ENCODE results near the gene SLC34A3. TPM values are rescaled to one million over a fixed set of nuclear protein-coding genes. Genes with fewer than 3 reads are reported as not detected.
A peak's percentile ranks its signal among the peaks of the same experiment; 100 is the strongest.

SLC34A3 gene
- total and polyA plus RNA-seq, 2 of the 8 experiments (the other 6 are each of a cell fraction or from before 2014, with no cell fraction given), result 0.08 TPM; not detected in 1

DNA sequence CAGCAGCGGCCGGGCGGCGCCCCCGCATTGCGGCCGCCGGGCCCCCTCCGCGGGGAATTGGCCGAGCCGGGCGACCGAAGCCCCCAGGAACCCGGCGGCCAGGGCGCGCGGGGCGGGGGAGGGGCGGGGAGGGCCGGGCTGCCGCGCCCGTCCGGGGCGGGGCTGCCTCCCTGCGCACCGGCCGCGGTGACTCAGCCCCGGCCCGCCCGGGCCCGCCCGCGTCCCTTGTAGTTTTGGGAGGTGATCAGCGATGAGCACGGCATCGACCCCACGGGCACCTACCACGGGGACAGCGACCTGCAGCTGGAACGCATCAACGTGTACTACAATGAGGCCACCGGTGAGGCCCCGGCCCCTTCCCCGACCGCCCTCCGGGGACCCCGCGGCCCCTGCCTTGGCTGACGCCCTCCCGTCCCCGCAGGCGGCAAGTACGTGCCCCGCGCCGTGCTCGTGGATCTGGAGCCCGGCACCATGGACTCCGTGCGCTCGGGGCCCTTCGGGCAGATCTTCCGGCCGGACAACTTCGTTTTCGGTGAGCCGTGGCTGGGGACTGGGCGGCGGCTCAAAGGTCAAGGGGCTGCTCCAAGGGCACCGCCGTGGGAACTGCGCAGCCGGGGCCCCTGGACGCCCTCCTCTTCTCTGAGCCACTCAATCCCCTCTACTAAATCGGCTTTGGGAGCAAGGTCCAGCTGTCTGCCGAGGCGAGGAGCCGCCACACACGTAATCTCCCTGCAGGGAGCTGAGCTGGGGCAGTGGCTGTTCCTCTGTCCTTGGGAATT lies 11.0 kb downstream of the SLC34A3 start:
- H3K56ac ChIP-seq (replicated peaks; ENCODE audit: insufficient read length, low read depth, low read length), result no peak overlapping the region
- ChIA-PET CTCF (ENCODE audit: partially characterized antibody) (interaction anchor here (0.6 to 9.1 kb wide), 10 partner anchors 11 to 213 kb away, joined by 3 to 113 read pairs (median 6); partner anchors contain the start of genes CYSRT1, RNF208, RNF224 and SLC34A3), POLR2A (ENCODE audit: partially characterized antibody) (interaction anchor here (0.6 to 69.9 kb wide), 30 partner anchors 7 to 268 kb away, joined by 3 to 1462 read pairs (median 4); partner anchors contain the start of genes ABCA2, ANAPC2, CYSRT1 and MAN1B1)
- 15% methylated on average over 38 of the region's 83 CpGs; no CpG with 5 or more reads in 1 of the 2 experiments for WGBS, 2 experiments (ENCODE audit: extremely low coverage in 1 of 2, insufficient coverage in 1 of 2, insufficient read length in 1 of 2, insufficient replicate concordance in 2 of 2, low coverage in 1 of 2, low lambda C conversion rate in 2 of 2, missing lambda C conversion rate in 1 of 2)
- H2AFZ ChIP-seq (ENCODE audit: low read length), result no peak overlapping the region
- no peak overlapping the region for H2BK12ac ChIP-seq (ENCODE audit: low read depth, low read length)
- no peak overlapping the region for H3K4ac ChIP-seq (replicated peaks; ENCODE audit: insufficient read length, low read depth, low read length)
- H3K9ac ChIP-seq (replicated peaks in 1 of 4; ENCODE audit: extremely low read depth in 1 of 4, low read depth in 3 of 4, low read length in 3 of 4), result peak overlapping the region; percentile 22 to 95 (median 64)
- DNase-seq (ENCODE audit: low read depth in 1 of 2, low spot score in 2 of 2) (no peak), FAIRE-seq (no peak)
- no peaks in the 10 kb centered on the region for H3K27me3 ChIP-seq (replicated peaks in 1 of 4; ENCODE audit: control insufficient read depth in 3 of 4, extremely low read depth in 1 of 4, insufficient read depth in 3 of 4, low read length in 3 of 4)
- H3K23ac ChIP-seq (ENCODE audit: insufficient read length), result no peak overlapping the region
- no peak overlapping the region; the same call in 1 of the 2 replicates for H3K18ac ChIP-seq (ENCODE audit: extremely low read depth, low read length)
- peak overlapping the region; percentile 73 for H4K91ac ChIP-seq (replicated peaks; ENCODE audit: insufficient read length, low read length)
- peak overlapping the region; percentile 76 to 87 for H3K4me2 ChIP-seq (ENCODE audit: insufficient read depth in 1 of 2, low read depth in 2 of 2, low read length in 2 of 2)
- H3K36me3 ChIP-seq (ENCODE audit: control insufficient read depth in 2 of 4, insufficient read depth in 4 of 4, low read length in 3 of 4), result peaks cover 6 to 18% (median 15%) of the 10 kb centered on the region in 4 experiments; a peak in 7 of 8 replicates
- peaks cover 5% of the 10 kb centered on the region for H3K79me1 ChIP-seq (ENCODE audit: low read depth, low read length)
- H2BK5ac ChIP-seq (ENCODE audit: low read depth, low read length), result no peak overlapping the region
- no peak overlapping the region for H3K14ac ChIP-seq (ENCODE audit: insufficient read length)
- H3K27ac ChIP-seq (ENCODE audit: low read depth, low read length), result peak overlapping the region; percentile 67; the same call in 1 of the 2 replicates
- no peak overlapping the region for H2BK20ac ChIP-seq (ENCODE audit: low read length)
- H4K5ac ChIP-seq (ENCODE audit: insufficient read length, low read depth, low read length), result no peak overlapping the region
- H3K4me1 ChIP-seq (replicated peaks in 1 of 4; ENCODE audit: control insufficient read depth in 3 of 4, insufficient read depth in 4 of 4, low read length in 3 of 4), result peaks cover 0 to 27% (median 17%) of the 10 kb centered on the region in 4 experiments; a peak in 6 of 7 replicates
- peaks cover 5% of the 10 kb centered on the region; the same call in 1 of the 2 replicates for H3K23me2 ChIP-seq (ENCODE audit: low read depth, low read length)
- no peak overlapping the region for H2BK15ac ChIP-seq (ENCODE audit: low read length)
- TF ChIP-seq GABPA (IDR thresholded peaks at IDR 0.05; ENCODE audit: borderline replicate concordance, insufficient read depth, low read length) (no peak), SP4 (IDR thresholded peaks at IDR 0.05; ENCODE audit: low read length) (no peak), HDAC2 (IDR thresholded peaks at IDR 0.05; ENCODE audit: borderline replicate concordance in 1 of 2, low read depth in 2 of 2, low read length in 2 of 2) (0 out of 4 replicates have a peak, but pooled peaks of 1 of the 2 experiments have one; percentile 45)
- peaks cover 0 to 20% of the 10 kb centered on the region in 2 experiments; a peak in 2 of 4 replicates for H3K79me2 ChIP-seq (ENCODE audit: control insufficient read depth in 1 of 2, insufficient read depth in 2 of 2, low read length in 2 of 2)
- peaks cover 22 to 23% of the 10 kb centered on the region in 2 experiments for H4K20me1 ChIP-seq (replicated peaks in 1 of 2; ENCODE audit: control insufficient read depth in 1 of 2, insufficient read depth in 2 of 2, low read length in 2 of 2)
- no peak overlapping the region for H2BK120ac ChIP-seq (replicated peaks; ENCODE audit: low read depth, low read length)
- H4K8ac ChIP-seq (ENCODE audit: extremely low read depth, insufficient read depth, low read length), result no peak overlapping the region
- no peaks in the 10 kb centered on the region for H3K9me3 ChIP-seq (ENCODE audit: insufficient read depth in 2 of 2, low read depth in 1 of 2, low read length in 1 of 2)
- H3K4me3 ChIP-seq (ENCODE audit: extremely low read depth in 1 of 4, insufficient read depth in 2 of 4, low read depth in 3 of 4, low read length in 4 of 4), result peak overlapping the region; percentile 64 to 92 (median 74)
- H2AK5ac ChIP-seq (ENCODE audit: low read depth, low read length), result no peak overlapping the region

All from H1 (cell line).